ENCODE results near the gene LRRC28. TPM values are rescaled to one million over a fixed set of nuclear protein-coding genes. Genes with fewer than 3 reads are reported as not detected.
A peak's percentile ranks its signal among the peaks of the same experiment; 100 is the strongest.

The LRRC28 gene
- total and polyA plus RNA-seq, 4 donors = 29.6 to 36.1 (median 33.4) TPM

DNA sequence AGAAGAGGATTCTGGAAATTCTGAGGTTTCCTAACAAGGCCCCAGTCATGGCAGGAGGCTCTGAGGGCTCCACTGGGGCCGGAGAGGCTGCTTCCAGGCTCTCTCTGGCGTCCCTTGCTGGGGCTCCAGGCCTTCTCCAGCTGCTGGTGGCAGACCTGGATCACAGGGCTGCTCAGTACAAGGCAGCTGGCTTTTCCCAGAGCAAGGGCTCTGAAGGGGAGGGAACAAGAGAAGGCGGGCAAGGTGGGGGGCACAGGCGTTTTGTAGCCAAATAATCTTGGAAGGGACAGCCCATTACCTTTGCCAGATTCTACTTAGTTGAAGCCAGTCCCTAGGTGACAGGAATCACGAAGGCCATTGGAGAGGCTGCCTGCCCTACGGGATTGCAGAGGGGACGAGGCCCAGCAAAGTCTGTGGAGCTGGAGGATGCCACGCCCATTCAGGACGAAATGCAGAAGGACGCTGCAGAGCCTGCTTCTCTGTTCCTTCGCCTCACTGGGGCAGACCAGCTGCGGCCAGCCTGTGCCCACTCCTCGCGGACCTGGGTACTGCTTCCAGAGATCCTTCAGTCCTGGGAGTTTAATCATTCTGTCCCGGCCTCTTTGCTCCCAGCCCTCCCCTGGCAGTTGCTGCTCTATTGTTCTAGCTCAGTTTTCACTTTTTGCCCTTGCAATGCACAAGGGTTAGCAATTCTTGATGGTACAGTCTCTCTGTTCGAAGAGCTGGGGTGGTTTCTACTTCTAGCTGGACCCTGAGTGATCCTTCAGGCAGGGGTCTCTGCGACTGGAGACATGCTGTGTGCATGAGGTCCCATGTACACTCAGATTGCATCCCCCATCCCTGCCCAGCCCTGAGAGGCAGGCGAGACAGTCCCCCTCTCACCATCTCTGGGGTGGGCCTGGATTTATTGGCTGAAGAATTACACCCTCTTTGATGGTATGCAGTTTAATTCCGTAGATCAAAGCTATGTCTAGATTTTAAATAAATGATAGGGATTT, 165.2 kb downstream of the LRRC28 start:
- DNase-seq (ENCODE audit: low read depth in 4 of 6, low spot score in 6 of 6) = no peak
- Histone ChIP-seq H3K9me3 (ENCODE audit: control insufficient read depth, insufficient read depth, low read length) (no peaks in the 10 kb centered on the region), H3K27ac (ENCODE audit: low read depth, low read length) (no peak overlapping the region), H3K4me1 (ENCODE audit: control insufficient read depth, insufficient read depth, low read length) (no peaks in the 10 kb centered on the region), H3K36me3 (ENCODE audit: control insufficient read depth, insufficient read depth, low read length) (no peaks in the 10 kb centered on the region), H3K27me3 (ENCODE audit: control insufficient read depth, insufficient read depth, low read length) (no peaks in the 10 kb centered on the region), H3K4me3 (ENCODE audit: low read depth, low read length) (no peak overlapping the region)
- 71% methylated on average over 17 of the region's 19 CpGs for WGBS (ENCODE audit: insufficient coverage)

DNA sequence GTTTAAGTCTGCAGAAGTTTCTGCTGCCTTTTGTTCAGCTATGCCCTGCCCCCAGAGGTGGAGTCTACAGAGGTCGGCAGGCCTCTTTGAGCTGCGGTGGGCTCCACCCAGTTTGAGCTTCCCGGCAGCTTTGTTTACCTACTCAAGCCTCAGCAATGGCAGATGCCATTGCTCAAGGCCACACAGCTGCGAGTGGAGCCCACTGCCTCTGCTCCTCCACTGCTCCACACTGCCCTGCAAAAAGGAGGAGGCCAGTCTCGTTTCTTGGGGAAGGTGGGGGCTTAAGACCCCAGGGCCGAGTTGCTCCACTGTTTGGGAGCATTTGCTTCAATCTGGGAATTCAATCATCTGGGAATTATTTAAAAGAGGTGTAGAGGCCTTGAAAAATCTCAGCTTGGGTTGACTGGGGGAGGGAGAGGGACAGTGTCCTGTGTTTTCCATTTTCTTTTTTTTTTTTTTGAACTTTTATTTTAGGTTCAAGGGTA, 169.9 kb downstream of the LRRC28 start:
- WGBS (ENCODE audit: insufficient coverage) = 18% methylated on average over 4 of the region's 6 CpGs
- Histone ChIP-seq H3K27me3 (ENCODE audit: control insufficient read depth, insufficient read depth, low read length) (no peaks in the 10 kb centered on the region), H3K36me3 (ENCODE audit: control insufficient read depth, insufficient read depth, low read length) (no peaks in the 10 kb centered on the region), H3K4me1 (ENCODE audit: control insufficient read depth, insufficient read depth, low read length) (peaks cover 16% of the 10 kb centered on the region), H3K4me3 (ENCODE audit: low read depth, low read length) (no peak overlapping the region), H3K9me3 (ENCODE audit: control insufficient read depth, insufficient read depth, low read length) (no peaks in the 10 kb centered on the region), H3K27ac (ENCODE audit: low read depth, low read length) (no peak overlapping the region)
- no peak for DNase-seq (ENCODE audit: low read depth in 4 of 6, low spot score in 6 of 6)

DNA sequence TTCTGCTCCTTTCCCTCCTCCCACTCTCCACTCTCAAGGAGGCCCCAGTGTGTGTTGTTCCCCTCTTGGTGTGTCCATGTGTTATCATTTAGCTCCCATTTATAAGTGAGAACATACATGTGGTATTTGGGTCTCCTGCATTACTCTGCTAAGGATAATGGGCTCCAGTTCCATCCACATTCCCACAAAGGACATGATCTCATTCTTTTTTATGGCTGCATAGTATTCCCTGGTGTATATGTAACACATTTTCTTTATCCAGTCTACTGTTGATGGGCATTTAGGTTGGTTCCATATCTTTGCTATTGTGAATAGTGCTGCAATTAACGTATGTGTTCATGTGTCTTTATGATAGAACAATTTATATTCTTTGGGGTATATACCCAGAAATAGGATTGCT, 170.5 kb downstream of the LRRC28 start:
- no peak overlapping the region for H3K4me3 ChIP-seq (ENCODE audit: low read depth, low read length)
- no CpG with 5 or more reads among the region's 1 CpG for WGBS (ENCODE audit: insufficient coverage)
- H3K36me3 ChIP-seq (ENCODE audit: control insufficient read depth, insufficient read depth, low read length) = no peaks in the 10 kb centered on the region
- H3K4me1 ChIP-seq (ENCODE audit: control insufficient read depth, insufficient read depth, low read length) = peaks cover 19% of the 10 kb centered on the region
- no peaks in the 10 kb centered on the region for H3K27me3 ChIP-seq (ENCODE audit: control insufficient read depth, insufficient read depth, low read length)
- H3K9me3 ChIP-seq (ENCODE audit: control insufficient read depth, insufficient read depth, low read length) = no peaks in the 10 kb centered on the region
- H3K27ac ChIP-seq (ENCODE audit: low read depth, low read length) = no peak overlapping the region
- DNase-seq (ENCODE audit: low read depth in 4 of 6, low spot score in 6 of 6) = no peak

DNA sequence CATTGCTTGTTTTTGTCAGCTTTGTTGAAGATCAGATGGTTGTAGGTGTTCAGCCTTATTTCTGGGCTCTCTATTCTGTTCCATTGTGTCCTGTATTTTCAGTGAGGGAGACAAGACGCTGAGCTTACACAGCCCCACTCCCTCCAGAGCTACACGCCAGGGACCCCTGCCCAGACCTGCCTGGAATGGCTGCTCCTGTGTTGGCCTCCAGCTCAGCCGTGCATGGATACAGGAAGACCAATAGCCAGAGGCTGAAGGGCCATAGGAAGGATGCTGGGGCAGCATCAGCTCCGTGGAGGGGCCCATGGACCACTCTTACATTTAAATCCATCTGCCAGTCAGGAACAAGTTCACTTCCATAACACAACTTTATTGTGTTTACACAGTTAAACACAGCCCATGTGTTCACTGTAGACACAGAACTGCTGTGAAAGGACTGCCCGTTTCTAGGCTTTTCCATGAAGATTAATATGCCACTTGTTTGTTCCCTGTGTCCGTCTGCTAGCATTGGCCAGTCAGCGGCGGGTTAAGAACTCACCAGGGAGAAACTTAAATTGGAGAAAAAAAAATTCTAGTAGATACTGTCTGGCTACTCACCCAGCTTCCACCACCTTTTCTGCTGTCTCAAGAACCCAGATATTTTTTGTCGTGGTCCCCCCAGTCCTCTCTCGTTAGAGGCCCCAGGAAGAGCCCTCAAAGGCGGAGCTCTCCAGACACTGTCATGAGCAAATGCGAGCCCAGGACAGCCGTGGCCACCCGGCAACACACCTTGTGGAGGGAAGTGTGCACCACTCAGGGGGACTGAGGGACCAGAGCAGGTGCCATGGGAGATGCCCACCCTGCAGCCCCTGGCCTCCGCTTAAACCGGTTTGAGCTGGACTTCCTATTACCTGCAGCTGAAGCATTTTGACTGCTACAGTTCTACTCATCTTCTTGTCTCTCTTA, 172.2 kb downstream of the LRRC28 start:
- H3K36me3 ChIP-seq (ENCODE audit: control insufficient read depth, insufficient read depth, low read length) = no peaks in the 10 kb centered on the region
- H3K27ac ChIP-seq (ENCODE audit: low read depth, low read length) = no peak overlapping the region
- no peak overlapping the region for H3K4me3 ChIP-seq (ENCODE audit: low read depth, low read length)
- H3K4me1 ChIP-seq (ENCODE audit: control insufficient read depth, insufficient read depth, low read length) = peaks cover 19% of the 10 kb centered on the region
- no peaks in the 10 kb centered on the region for H3K9me3 ChIP-seq (ENCODE audit: control insufficient read depth, insufficient read depth, low read length)
- DNase-seq (ENCODE audit: low read depth in 4 of 6, low spot score in 6 of 6) = no peak
- H3K27me3 ChIP-seq (ENCODE audit: control insufficient read depth, insufficient read depth, low read length) = no peaks in the 10 kb centered on the region
- 83% methylated on average over 8 of the region's 16 CpGs for WGBS (ENCODE audit: insufficient coverage)

DNA sequence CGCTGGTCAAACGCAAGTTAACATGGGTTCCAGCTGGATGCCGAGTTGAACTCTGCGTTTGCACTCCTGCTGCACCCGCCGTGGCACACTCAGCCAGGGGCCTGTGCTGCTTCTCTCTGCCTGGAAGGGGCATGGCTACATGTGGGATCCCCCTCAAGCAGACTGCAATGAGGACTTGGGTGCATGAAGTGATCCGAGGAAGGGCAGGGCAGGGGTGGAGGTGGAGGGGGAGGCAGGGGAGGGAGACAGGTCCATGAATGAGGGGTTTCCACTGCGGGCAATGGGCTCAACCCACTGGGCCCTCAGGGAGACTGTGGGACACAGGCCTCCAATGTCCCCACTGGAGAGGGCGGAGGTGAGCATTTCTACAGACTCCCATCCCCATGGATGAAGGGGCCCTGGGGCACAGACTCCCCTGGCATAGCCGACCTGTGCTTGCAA, 172.9 kb downstream of the LRRC28 start:
- no peak overlapping the region for H3K4me3 ChIP-seq (ENCODE audit: low read depth, low read length)
- WGBS (ENCODE audit: insufficient coverage) = 91% methylated on average over 9 of the region's 10 CpGs
- H3K9me3 ChIP-seq (ENCODE audit: control insufficient read depth, insufficient read depth, low read length) = no peaks in the 10 kb centered on the region
- peaks cover 19% of the 10 kb centered on the region for H3K4me1 ChIP-seq (ENCODE audit: control insufficient read depth, insufficient read depth, low read length)
- DNase-seq (ENCODE audit: low read depth in 4 of 6, low spot score in 6 of 6) = no peak
- H3K27me3 ChIP-seq (ENCODE audit: control insufficient read depth, insufficient read depth, low read length) = no peaks in the 10 kb centered on the region
- H3K36me3 ChIP-seq (ENCODE audit: control insufficient read depth, insufficient read depth, low read length) = no peaks in the 10 kb centered on the region
- no peak overlapping the region for H3K27ac ChIP-seq (ENCODE audit: low read depth, low read length)

DNA sequence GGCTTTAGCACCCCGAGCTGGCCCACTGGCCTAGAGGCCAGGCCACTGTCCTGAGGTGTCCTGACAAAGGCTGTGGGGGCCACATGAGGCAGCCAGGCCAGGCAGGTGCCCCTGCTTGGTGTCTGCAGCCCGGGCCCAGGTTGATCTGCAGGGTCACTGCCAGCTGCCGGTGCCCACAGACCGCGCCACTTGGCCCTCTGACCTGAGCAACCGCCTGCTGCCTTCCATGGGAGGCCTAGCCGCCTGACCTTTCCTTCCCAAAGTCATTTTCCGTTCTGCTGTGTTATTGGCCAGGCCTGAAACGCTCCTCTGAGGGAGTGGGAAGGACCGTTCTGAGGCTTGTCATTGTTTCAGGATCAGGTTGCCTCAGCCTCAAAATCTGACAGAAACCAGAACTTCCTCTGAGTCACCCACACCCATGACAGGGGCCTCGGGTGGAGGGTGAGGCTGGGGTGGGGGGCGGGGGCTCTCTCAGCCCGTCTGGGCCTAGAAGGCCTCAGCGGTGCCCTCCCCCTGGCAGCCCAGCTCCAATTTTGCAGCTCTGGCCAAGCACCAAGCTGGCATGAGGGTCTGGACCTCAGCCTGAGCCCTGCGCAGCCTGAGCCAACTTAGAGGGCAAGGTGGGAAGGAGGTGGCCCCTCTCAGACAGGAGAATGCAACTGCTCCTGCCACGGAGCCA, 173.8 kb downstream of the LRRC28 start:
- Histone ChIP-seq H3K4me1 (ENCODE audit: control insufficient read depth, insufficient read depth, low read length) (peaks cover 19% of the 10 kb centered on the region), H3K36me3 (ENCODE audit: control insufficient read depth, insufficient read depth, low read length) (no peaks in the 10 kb centered on the region), H3K27me3 (ENCODE audit: control insufficient read depth, insufficient read depth, low read length) (no peaks in the 10 kb centered on the region), H3K4me3 (ENCODE audit: low read depth, low read length) (no peak overlapping the region), H3K27ac (ENCODE audit: low read depth, low read length) (peak overlapping the region; percentile 25), H3K9me3 (ENCODE audit: control insufficient read depth, insufficient read depth, low read length) (no peaks in the 10 kb centered on the region)
- WGBS (ENCODE audit: insufficient coverage) = 63% methylated on average over 12 of the region's 16 CpGs
- no peak for DNase-seq (ENCODE audit: low read depth in 4 of 6, low spot score in 6 of 6)

DNA sequence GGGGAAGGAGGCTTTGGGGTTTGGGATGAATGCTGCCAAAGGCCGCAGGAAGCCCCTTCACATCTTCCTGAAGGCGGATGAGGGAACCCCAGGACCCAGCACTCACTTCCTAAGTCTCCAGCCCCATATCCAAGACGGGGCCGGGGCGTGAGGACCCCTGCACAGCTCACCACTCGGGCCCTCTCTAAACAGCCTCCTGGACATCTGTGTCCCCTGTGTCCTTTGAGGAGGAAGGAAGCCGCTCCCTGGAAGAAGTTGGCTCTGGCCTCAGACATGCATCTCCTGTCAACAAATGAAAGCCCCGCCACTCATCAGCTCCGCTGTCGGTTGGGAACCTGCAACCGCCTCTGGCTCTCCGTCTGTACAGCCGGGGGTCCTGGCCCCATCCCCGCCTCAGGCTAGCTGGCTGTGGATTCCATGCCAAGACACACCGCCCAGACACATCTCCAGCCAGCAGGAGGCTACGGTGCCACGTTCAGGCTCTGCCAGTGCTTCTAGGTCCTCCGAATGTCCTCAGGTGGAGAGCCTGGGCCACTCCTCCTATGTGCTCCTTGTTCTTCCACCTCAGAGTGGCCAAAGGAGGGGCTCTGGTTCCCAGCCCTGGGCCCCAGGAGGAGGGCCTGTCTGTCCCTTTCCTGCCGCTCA, 174.5 kb downstream of the LRRC28 start:
- H3K27ac ChIP-seq (ENCODE audit: low read depth, low read length) = peak overlapping the region; percentile 25
- no peaks in the 10 kb centered on the region for H3K9me3 ChIP-seq (ENCODE audit: control insufficient read depth, insufficient read depth, low read length)
- WGBS (ENCODE audit: insufficient coverage) = 55% methylated on average over 12 of the region's 19 CpGs
- no peaks in the 10 kb centered on the region for H3K36me3 ChIP-seq (ENCODE audit: control insufficient read depth, insufficient read depth, low read length)
- H3K4me1 ChIP-seq (ENCODE audit: control insufficient read depth, insufficient read depth, low read length) = peaks cover 19% of the 10 kb centered on the region
- no peak for DNase-seq (ENCODE audit: low read depth in 4 of 6, low spot score in 6 of 6)
- no peaks in the 10 kb centered on the region for H3K27me3 ChIP-seq (ENCODE audit: control insufficient read depth, insufficient read depth, low read length)
- no peak overlapping the region for H3K4me3 ChIP-seq (ENCODE audit: low read depth, low read length)

DNA sequence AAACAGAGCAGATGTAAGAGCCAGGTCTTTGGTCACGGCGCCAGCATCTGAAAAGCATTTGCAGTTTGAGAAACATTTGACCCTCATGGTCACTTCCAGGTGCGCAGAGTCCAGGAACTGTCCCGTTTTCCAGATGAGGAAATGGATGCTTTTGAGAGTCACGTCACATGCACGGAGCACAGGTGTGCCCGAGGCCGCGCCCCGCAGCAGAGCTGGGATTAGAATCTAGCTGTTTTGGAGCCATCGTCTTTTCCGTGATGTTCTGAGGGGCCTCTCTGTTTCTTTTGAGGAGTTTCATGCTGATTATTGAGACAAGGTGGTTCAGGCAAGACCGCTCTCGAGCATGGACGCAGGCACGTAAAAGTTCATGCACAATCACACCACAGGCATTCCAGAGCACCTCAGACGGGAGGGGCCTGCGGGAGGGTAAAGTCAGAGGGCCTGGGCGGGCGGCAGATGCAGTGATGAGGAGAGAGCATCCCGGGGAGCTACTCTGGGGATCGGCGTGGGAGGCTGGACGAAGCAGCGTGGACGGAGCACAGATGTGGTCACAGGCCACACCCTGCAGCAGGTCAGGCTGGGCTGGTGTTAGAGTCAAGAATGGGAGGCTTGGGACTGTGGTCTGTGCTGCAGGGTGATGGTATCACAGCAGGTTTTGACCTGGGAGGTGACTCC, 175.3 kb downstream of the LRRC28 start:
- Histone ChIP-seq H3K4me3 (ENCODE audit: low read depth, low read length) (no peak overlapping the region), H3K27ac (ENCODE audit: low read depth, low read length) (no peak overlapping the region), H3K36me3 (ENCODE audit: control insufficient read depth, insufficient read depth, low read length) (no peaks in the 10 kb centered on the region), H3K4me1 (ENCODE audit: control insufficient read depth, insufficient read depth, low read length) (peaks cover 19% of the 10 kb centered on the region), H3K27me3 (ENCODE audit: control insufficient read depth, insufficient read depth, low read length) (no peaks in the 10 kb centered on the region), H3K9me3 (ENCODE audit: control insufficient read depth, insufficient read depth, low read length) (no peaks in the 10 kb centered on the region)
- WGBS (ENCODE audit: insufficient coverage) = 90% methylated on average over 22 of the region's 26 CpGs
- no peak for DNase-seq (ENCODE audit: low read depth in 4 of 6, low spot score in 6 of 6)
